NK-92 (cell line): ENCODE results near the gene WHRN.

Experiments
- DNase-seq: peaks from one replicate; lab custom pipeline; 2025; ENCODE audit not compliant: unreplicated experiment; lab: John Stamatoyannopoulos, UW

The WHRN gene

DNA sequence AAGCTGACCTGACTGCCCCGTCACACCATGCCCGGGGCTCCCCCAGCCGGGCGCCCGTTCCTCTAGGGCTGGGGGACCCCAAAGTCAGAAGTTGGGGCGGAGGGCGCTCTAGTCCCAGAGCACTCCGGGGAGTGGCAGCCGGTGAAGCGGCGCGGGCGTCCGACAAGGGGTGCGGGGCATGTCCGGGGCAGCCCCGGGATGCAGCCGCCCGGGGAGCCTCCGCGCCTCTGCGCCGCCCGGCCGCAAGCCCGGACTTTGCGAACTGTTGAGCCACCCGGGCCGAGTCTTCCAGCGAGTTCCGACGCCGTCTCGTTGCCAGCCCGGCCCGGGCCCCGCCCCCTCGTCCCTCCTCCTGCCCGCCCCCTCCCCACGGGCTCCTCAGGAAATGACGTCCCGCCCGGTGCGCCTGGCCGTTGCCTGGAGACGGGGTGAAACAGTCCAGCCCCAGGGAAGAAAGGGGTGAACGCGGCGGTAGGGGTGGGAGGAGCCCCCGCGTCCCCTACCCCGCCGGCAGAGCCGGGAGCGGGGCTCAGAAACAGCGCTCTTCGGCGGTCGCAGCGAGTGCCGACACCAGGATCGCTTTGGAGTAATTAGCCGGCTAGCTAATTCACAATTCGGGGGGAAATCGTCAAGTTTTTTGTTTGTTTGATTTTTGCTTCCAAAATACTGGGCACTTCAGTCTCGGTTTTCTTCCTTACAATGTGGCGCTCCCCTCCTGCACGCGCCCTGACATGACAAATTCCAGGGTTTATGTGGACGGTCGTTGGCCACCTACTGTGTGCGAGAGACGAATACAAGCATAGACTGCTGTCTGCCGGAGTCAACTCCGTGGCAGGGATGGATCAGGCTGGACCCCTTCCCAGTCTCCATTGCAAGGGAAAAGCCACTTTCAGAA is at the start of gene WHRN:
TSS of gene WHRN (minus strand) at position 287 of the 895 bp plus-strand sequence. CDS start 672 bp downstream, outside the sequence.
- DNase-seq: peak; percentile 20

GRCh38 chr9:114553202-114553601 is 47.9 kb upstream of the WHRN start:
- no peak for DNase-seq

DNA sequence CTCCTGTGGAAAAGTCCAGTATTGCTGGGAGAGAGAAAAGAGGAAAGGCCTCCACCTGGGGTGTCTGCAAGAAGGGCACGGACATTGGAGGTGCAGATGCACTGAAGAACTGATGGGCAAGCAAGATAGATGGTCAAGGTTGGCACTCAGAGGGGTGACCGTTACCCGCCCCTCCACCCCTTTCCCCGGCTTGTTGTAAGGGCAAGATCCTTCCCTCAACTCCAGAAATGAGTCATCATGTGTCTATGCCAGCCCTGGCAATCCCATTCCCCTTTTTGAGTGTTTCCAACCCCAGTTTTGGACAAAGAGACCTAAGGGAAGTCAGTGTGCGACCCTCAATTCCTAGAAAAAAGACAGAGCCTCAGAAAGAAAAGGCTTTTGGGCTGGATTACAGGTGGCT is 47.4 kb upstream of the WHRN start:
- no peak for DNase-seq

DNA sequence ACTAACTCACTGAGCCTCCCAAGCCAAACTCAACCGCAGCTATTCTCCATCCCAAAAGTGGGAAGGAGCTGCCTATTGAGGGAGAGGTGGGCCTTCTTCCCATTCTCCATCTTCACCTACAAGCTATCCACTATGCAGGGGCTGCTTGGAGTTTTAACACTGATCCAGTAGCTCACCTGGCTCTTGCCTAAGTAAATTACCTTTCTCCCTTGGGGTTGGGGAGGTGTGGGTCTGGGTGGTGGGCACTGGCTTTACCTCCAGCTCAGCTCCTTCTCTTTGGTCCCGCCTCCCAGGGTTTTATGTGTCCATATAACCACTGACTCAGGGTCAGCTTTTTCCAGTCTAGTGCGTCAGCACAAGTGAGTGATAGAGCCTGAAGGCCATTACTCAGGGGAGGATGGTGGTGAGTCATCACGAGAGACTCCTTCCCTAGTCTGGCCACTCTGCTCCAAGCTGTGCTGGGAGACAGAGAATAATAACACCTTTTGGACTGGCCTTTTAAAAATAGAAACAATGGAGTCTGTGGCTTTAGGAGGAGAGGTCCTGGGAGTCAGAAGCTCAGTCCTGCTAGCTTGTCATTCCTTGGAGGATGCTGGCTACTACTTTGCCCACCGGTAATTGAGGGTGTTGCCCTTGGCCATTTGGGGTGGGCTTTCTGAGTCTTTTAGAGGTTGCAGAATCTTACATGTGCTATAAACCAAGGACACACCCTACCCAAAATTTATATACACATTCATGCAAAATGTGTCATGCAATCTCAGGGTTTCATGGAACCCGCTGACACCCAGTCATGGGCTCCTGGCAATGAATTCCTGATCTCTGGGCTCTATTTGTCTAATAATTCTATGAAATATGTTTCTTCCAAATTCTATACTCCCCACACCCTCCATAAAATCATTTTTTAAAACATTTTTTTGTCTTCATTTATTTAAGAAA is 46.7 kb upstream of the WHRN start:
- DNase-seq: no peak

GRCh38 chr9:114549697-114550330 is 44.5 kb upstream of the WHRN start:
- no peak for DNase-seq

DNA sequence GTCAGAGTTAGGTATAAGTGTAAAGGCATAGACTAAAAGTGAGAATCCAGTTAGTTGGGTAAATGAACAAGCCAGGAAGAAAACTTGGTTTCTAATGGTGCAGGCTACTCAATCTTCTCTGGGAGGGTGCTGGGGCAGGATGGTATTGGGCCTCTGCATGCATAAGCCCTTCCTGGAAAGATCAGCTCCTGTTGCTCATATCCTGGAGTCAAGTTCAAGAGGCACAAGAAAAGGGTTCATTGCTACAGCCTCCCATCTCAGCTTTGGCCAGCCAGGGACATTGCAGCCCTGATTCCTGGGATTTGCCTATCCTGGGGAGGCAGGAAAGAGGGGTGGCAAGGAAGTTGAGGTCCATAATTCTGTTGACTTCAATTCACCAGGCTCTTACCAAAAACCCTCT is 41.6 kb upstream of the WHRN start:
- no peak for DNase-seq

GRCh38 chr9:114545055-114545454 is 39.8 kb upstream of the WHRN start:
- no peak for DNase-seq

GRCh38 chr9:114539701-114540380 is 34.6 kb upstream of the WHRN start:
- DNase-seq: no peak

DNA sequence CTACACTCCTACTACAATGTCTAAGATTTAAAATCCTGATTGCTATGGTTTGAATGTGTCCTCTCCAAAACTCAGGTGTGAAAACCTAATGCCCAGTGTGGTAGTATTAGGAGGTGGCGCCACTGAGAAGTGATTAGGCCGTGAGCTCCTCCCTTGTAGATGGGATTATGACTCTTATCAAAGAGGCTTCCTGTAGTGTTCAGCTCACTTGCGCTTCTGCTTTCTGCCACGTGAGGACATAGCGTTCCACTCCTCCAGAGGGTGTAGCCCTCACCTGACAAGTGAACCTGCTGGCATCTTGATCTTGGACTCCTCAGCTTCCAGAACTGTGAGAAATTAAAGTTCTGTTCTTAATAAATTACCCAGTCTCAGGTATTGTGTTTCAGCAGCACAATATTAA is 33.0 kb upstream of the WHRN start:
- no peak for DNase-seq

DNA sequence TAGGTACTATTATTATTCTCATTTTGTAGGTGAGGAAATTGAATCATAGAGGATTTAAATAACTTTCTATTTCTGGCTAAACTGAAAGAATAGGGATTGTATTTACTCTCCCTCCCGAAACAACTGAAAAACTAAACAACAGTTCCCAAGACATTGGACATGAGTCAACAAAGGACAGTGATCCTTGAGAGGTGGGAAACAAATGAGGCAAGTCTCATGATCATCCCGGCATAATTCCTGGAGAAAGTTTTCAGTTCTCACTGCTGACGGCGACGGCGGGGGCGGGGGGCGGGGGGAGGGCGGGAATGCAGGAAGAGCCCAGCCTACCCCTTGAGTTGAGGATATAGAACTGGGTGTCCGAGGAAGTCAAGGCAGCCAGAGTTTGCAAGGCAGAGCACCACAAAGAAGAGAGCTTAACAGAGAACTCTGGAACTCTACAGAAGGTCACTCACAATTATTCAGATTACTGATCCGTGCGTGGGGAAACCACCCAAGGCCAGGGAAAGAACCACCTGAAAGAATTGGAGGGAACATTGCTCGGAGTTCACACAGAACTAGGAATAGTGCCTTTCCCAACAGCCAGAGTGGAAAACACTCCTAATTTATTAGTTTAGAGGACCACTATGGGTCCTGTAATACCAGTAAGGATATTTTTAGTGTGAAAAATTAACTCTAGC is 27.4 kb upstream of the WHRN start:
- no peak for DNase-seq

DNA sequence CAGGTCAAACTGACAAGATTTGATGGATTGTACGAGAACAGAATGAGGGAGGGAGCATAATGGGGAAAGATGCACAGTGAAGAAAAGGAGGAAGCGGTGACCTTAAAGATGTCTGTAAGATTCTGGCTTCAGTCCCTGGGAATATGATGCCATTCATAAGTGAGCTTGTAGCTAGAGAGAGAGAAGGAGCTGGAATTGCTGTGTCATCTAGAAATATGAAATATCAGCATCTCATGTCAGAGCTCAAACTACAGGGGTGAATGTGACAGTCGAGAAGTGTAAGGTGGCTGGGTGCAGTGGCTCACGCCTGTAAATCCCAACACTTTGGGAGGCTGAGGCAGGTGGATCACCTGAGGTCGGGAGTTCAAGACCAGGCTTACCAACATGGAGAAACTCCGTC is 24.0 kb upstream of the WHRN start:
- DNase-seq: no peak

GRCh38 chr9:114526807-114527206 is 21.5 kb upstream of the WHRN start:
- DNase-seq: no peak

DNA sequence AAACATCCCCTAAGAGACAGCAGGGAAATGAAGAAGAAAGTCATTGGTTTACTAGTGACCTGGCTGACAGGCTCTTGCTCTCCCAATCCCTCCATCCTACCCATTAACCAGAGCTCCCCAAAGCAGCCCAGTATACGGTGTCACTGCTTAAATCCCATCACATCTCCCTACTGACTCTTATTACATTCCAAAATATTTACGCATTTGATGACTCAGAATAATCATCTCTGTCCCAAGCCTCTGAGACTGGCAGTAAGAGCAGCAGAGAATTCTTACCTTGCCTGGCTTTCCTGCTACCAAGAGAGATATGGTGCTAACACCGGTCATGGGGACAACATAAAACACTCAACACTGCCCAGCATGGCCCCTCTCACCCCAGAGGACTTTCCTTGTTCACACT is 20.2 kb upstream of the WHRN start:
- no peak for DNase-seq

DNA sequence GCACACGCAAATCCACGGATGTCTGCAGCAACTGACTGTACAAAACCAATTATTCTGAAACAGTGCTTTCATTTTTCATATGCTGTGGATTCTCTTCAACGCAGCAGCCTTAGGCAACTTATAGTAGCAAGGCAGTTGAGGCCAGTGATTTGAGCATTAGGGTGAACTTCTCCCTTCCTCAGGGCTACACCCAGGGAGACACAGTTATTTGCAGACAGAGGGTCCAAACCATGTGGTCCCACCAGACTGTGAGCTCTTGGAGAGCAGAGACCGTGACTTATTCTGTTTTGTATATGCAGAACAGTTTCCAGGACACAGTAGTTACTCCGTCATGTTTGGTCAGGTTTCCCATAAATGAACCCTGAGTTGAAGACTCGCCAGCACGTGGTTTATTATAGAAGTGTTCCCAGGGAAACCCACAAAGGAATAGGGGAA is 19.0 kb upstream of the WHRN start:
- no peak for DNase-seq

DNA sequence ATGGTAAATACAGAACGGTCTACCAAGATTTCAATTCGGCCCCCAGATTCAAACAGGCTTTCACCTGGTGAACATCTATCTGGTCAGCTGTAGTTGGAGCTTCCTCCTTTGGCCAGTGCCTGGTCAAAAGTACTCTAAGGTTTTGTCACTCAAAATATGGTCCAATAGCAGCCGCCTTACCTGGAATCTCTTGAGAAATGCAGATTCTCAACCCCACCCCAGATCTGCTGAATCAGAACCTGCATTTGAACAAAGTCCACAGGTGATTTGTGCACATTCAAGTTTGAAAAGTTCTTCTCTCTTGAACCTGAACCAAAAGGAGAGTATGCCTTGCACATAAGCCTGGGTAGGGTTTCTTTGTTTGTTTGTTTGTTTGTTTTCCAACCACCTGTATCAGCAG is 17.6 kb upstream of the WHRN start:
- DNase-seq: no peak

GRCh38 chr9:114522286-114522685 is 17.0 kb upstream of the WHRN start:
- no peak for DNase-seq

DNA sequence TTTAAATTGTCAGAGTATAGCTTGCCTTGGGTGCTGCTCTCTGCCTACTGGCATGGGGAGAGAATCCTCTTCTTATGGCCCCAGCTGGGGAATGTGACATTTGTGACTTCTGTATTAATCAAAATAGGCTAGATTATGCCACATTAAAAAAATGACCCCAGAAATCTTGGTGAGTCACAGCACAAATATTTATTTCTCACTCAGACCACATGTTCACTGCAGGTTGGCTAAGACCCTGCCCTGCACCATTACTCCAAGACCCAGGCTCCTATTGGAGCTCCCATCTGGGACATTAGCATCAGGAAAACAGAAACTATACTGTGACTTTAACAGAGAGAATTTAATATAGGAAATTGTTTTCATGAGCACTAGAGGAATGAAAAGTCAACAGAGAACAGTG is 16.6 kb upstream of the WHRN start:
- DNase-seq: no peak

DNA sequence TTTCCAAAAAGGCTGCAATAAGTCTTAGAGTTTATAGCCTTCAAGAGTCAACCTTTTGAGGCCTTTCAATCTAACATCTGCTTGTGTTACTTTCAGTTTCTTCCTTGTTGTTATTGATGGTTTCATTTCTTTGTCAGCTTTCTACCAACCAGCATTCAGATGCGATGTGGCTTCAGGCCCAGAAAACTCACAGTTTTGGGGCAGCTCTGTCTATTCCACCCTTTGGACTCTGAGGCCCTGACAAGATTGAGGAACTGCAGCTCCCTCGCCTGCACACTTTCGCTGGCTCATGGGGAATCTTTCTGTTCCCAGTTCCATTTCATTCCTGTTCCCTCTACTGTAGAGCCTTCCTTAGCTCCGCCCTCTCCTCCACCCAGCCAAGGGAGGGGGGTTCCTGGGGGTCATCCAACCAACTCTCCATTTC is 13.3 kb upstream of the WHRN start:
- no peak for DNase-seq

GRCh38 chr9:114518120-114518519 is 12.8 kb upstream of the WHRN start:
- DNase-seq: no peak

GRCh38 chr9:114516913-114517312 is 11.6 kb upstream of the WHRN start:
- DNase-seq: no peak
